HG03442 (cell line): Measurements from ENCODE around the gene NUB1.
A peak's percentile ranks its signal among the peaks of the same experiment; 100 is the strongest.

ENCODE experiments used
- ATAC-seq: cut with Tn5 transposase; IDR thresholded peaks from one replicate; pipeline ENCODE4 v1.9.1; 2021; ENCODE audit warnings: mild to moderate bottlenecking, moderate library complexity; ENCODE audit not compliant: unreplicated experiment

Gene NUB1

GRCh38 chr7:151313857-151314256, 27.8 kb upstream of the NUB1 start:
- ATAC-seq = no peak

- no peak for ATAC-seq
Measured at GRCh38 chr7:151314401-151314800, 27.2 kb upstream of the NUB1 start.

- no peak for ATAC-seq
Measured at GRCh38 chr7:151315038-151315655, 26.5 kb upstream of the NUB1 start.

GRCh38 chr7:151316896-151317295, 24.7 kb upstream of the NUB1 start:
- ATAC-seq = no peak

DNA sequence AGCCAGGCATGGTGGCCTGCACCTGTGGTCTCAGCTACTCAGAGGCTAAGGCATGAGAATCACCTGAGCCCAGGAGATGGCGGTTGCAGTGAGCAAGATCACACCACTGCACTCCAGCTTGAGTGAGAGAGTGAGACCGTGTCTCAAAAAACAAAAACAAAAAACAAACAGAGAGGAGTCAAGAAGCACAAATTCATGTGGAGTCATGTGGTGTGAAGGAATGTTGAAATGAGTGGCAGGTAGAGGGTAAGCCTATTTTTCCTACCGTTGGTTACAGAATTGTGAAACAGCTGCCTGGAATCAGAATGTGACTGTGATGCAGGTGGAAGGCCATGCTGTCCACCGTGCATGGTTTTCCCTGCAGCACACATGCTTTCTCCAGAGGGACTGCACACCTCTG, 23.7 kb upstream of the NUB1 start:
- ATAC-seq = no peak

DNA sequence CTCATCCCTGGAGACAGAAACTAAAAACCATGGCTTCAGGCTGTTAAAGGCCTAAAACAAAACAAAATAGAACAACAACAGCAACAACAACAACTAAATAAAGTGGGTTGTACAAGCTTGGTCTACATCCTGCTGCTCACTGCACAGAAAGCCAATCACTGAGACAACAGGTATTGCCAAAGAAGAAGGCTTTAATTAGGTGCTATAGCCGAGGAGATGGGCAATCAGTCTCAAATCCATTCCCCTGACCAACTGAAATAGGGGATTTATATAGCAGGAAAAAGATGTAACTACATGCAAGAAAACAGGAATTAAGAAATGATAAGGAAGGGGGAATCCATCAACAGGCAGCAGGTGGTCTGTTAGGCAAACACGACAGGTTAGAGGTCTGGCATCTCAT, 22.4 kb upstream of the NUB1 start:
- ATAC-seq = no peak

- ATAC-seq = no peak
Measured at GRCh38 chr7:151320263-151320845, 21.3 kb upstream of the NUB1 start.

GRCh38 chr7:151321341-151321740, 20.3 kb upstream of the NUB1 start:
- no peak for ATAC-seq

DNA sequence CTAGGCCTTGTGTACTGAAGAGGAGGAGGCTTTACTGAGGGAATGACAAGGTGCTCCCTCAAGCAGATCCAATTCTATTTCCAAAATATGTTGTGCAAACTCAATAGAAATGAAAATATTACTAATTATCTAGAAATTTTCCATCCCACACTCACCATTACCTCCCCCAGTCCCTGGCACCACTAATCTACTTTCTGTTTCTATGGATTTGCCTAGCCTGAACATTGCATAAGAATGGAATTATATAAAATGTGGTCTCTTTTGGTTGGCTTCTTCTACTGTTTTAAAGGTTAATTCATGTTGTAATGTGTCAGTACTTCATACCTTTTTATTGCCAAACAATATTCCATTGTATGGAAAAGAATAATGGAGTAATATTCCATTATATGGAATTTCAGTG, 18.7 kb upstream of the NUB1 start:
- no peak for ATAC-seq

DNA sequence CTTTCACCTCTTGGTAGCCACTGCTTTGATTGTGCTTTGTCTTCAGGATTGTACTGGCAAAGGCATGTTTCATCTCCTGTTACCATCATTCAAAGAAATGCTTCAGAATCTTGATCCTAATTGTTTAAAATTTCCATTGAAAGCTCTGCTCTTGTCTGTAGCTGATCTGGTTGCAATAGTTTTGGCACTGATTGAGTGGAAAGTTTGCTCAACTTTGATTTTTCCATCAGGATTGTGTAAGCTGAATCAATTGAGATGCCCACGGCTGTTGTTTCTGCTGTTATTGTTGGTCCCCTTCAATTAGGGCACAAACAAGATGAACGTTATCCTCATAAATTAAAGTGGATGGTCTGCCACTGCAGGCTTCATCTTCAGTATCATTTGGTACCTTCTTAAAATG, 14.6 kb upstream of the NUB1 start:
- ATAC-seq = no peak

DNA sequence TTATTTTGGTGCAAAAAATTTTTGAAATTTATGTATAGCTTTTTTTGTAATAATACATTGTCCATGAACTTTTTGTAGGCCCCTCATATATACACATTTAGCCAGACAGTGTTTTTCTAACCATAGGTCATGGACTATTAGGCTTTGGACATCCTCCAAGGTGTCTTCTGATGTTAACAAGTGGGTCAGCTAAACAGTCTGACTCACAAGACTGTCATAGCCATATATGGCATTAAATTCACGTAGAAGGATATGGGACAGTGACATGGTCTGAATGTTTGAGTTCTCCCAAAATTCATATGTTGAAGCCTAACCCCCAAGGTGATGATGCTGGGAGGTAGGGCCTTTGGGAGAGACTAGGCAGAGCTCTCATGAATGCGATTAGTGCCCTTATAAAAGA, 14.0 kb upstream of the NUB1 start:
- no peak for ATAC-seq

- no peak for ATAC-seq
Measured at GRCh38 chr7:151330181-151330580, 11.4 kb upstream of the NUB1 start.

- no peak for ATAC-seq
Measured at GRCh38 chr7:151330661-151331060, 11.0 kb upstream of the NUB1 start.

DNA sequence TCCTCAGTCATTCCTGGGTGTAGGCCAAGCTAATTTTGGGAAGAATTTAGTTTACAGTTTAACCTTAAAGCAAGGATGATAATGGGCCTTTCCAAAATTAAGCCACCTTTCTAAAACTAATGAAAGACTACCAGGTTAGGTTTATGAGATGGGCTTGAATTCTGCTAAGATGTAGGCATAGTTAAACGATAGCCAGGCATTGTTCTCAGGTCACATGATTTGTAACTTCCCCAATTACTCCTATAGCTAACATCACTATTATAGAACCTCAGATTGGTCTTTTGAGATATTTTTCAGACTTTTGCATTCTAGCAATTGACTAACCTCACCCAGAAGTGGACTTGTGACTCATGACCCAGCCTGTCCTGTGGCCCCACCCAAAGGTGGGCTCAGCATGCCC, 7.0 kb upstream of the NUB1 start:
- no peak for ATAC-seq

GRCh38 chr7:151336027-151336708, 5.4 kb upstream of the NUB1 start:
- ATAC-seq = peak; percentile 47

DNA sequence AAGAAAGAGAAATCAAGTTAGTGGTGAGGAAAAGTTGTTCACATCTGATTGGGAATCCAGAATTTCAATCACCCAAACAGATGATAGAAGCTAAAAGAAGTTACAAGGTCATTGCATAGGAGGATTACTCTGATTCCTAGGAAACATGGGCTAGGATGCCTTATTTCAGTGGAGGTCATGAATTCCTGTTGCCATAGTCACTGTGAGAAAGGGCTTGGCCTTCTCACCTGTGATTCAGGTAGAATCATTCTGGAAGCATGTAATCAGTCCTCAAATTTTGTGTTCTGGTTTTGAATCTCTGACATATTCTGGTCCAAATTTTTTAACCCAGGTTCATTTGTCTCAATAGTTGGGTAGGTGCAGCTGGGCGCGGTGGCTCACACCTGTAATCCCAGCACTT, 4.3 kb upstream of the NUB1 start:
- no peak for ATAC-seq

DNA sequence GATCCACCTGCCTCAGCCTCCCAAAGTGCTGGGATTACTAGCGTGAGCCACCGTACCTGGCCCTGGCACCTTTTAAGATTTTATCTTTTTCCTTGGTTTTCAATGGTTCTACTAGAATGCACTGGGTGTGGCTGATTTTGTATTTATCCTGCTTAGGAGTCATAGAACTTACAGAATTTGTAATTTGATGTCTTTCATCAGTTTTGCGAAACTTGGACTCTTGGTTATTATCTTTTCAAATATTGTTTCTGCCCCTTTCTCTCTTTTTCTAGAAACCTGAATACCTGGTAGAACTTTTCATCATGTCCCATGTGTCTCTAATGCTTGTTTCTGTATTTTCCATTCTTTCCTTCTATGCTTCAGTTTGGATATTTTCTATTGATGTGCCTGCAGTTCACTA, 2.8 kb upstream of the NUB1 start:
- no peak for ATAC-seq

DNA sequence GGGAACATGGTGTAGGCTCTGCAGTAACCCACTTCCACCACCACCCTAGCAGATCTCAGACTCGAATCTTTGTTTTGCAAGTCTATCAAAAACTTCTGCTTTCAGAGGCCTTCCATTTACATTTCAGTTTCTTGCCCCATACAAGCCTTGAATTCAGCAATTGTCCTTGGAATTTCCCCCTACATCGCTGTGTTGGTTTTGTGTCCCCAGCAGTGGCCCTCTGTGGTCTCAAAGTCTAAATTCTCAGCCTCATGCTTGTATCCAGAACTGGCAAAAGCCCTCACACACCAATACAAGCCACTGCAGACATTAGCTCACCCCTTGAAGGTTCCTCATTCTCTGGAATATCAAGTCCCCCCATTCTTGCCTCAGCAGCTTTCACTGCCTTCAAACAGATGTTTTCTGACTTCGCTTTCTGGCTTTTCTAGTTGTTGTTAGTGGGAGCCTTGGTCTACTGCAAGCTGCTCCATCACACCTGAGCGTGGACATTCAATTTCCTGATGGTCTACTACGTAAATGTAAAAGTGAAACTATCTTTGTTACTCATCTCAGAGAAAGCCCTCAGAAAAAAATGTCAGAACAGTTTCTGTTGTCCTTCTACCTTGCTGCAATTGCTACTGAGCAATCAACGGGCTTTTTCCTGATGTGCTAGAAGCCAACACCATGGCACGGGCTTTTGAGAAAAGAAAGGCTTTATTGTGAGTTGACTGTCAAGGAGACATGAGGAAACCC, 1.8 kb upstream of the NUB1 start:
- ATAC-seq = peak; percentile 43

GRCh38 chr7:151340794-151341356, 737 bp upstream of the NUB1 start:
- no peak for ATAC-seq

DNA sequence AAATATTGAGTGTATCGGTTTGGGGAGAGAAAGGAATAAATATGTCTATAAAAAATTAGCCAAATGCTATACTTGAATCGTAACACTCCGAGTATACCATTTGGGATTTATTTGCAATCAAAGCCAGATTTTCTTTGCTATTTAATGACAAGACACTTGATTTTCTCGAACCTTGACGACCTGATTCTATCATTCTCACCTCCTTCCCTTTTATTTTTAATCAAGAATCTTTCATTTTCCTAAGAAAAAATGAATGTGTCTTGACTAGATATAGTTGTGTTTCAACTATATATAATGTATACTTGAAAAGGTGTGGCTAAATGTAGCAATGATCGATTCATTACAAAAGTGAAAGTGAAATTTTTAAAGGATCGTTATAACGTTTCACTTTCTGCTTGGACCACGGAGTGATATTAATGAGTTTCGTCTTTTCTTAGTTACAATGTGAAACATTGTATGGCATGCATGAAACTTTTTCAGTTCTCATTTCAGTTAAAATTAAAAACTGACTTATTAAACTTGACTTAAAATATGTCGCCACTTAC, 562 bp downstream of the NUB1 start:
- ATAC-seq = peak; percentile 41

GRCh38 chr7:151342811-151343210, 1.2 kb downstream of the NUB1 start:
- no peak for ATAC-seq
